HCT116 (cell line): ENCODE results near the gene HNRNPK. TPM values are rescaled to one million over a fixed set of nuclear protein-coding genes. Genes with fewer than 3 reads are reported as not detected.

Experiments used
- ATAC-seq: fragments of 200-7000 bp; cut with Tn5 transposase; 2 replicates; pipeline ENCODE4 v1.9.1; 2020; ENCODE audit warnings: mild to moderate bottlenecking, moderate library complexity
- BruUV-seq: library from RNA; stranded (reverse); fragments of 400-500 nt; replicated peaks from 2 replicates; lab custom pipeline; 2021; lab: Mats Ljungman, UMichigan
- CTCF ChIA-PET: fragments of 300-600 bp; sonication (Branson Sonifier 250); formaldehyde crosslinking; loops from one replicate; lab custom pipeline; 2021; ENCODE audit warnings: antibody characterized with exemption; lab: Charles Lee
- POLR2A ChIA-PET: fragments of 300-600, 350-600 bp; sonication (Branson Sonifier 250); formaldehyde crosslinking; loops from one replicate; lab custom pipeline; 2021; ENCODE audit warnings: antibody characterized with exemption; lab: Charles Lee
- RAD21 ChIA-PET, 2 experiments: fragments of 300-600 bp; sonication (Branson Sonifier 250); formaldehyde crosslinking; loops; one replicate each; lab custom pipeline; 2023; ENCODE audit warnings: low total read pairs in 2 of 2; ENCODE audit not compliant: uncharacterized antibody in 2 of 2, unreplicated experiment in 2 of 2, low non-redundant PET in 1 of 2; lab: Charles Lee
- DNase-seq: peaks from one replicate; pipeline ENCODE4 v3.0.0-alpha.2; 2010; ENCODE audit warnings: low read depth, low spot score
- H2AFZ ChIP-seq: fragments of 200-600 bp; shearing (Covaris generic), sonication (generic); 2 replicates; pipeline ENCODE4 v1.6.1; 2017; ENCODE audit warnings: low read depth, mixed run types, mixed read lengths, antibody characterized with exemption, low read length; ENCODE audit not compliant: poor library complexity, severe bottlenecking
- H3K27ac ChIP-seq: 2 replicates; pipeline ENCODE4 v1.5.1; 2012; ENCODE audit warnings: low read depth, low read length
- H3K27me3 ChIP-seq: fragments of 200-600 bp; sonication (generic); 2 replicates; pipeline ENCODE4 v1.6.1; 2016; ENCODE audit warnings: mixed run types, low read length, mixed read lengths; ENCODE audit not compliant: insufficient read depth
- H3K36me3 ChIP-seq, 2 experiments: fragments of 200-500 bp in 1 of 2; fragments of 200-600 bp in 1 of 2; sonication (Bioruptor generic) in 1 of 2; sonication (generic) in 1 of 2; 2 replicates each; pipeline versions ENCODE4 v1.5.1 to v1.6.1; 2014 to 2016; ENCODE audit warnings: low read length in 2 of 2, inconsistent platforms in 1 of 2, mixed read lengths in 1 of 2, mixed run types in 1 of 2; ENCODE audit not compliant: insufficient read depth in 2 of 2, control insufficient read depth in 1 of 2
- H3K4me1 ChIP-seq, 2 experiments: fragments of 200-600 bp in 1 of 2; sonication (generic) in 1 of 2; 2 replicates each; pipeline versions ENCODE4 v1.5.1 to v1.6.1; 2012 to 2017; ENCODE audit warnings: low read length in 2 of 2, inconsistent platforms in 1 of 2, mild to moderate bottlenecking in 1 of 2, mixed read lengths in 1 of 2, mixed run types in 1 of 2, moderate library complexity in 1 of 2; ENCODE audit not compliant: insufficient read depth in 2 of 2, control insufficient read depth in 1 of 2
- H3K4me2 ChIP-seq: fragments of 200-600 bp; sonication (generic); 2 replicates; pipeline ENCODE4 v1.6.1; 2017; ENCODE audit warnings: mixed run types, low read length, mixed read lengths
- H3K4me3 ChIP-seq, 2 experiments: fragments of 200-600 bp in 1 of 2; sonication (generic) in 1 of 2; replicated peaks in 1 of 2; 2 replicates each; pipeline ENCODE4 v1.5.1; 2011 to 2016; ENCODE audit warnings: low read length in 2 of 2, control low read depth in 1 of 2, low read depth in 1 of 2, mild to moderate bottlenecking in 1 of 2, mixed read lengths in 1 of 2, mixed run types in 1 of 2
- H3K79me2 ChIP-seq: fragments of 200-600 bp; sonication (generic); 2 replicates; pipeline ENCODE4 v1.6.1; 2017; ENCODE audit warnings: mild to moderate bottlenecking, mixed run types, low read length, moderate library complexity, mixed read lengths; ENCODE audit not compliant: insufficient read depth
- H3K9ac ChIP-seq: fragments of 200-600 bp; sonication (generic); 2 replicates; pipeline ENCODE4 v1.6.1; 2016; ENCODE audit warnings: low read length, mixed read lengths
- H3K9me2 ChIP-seq: fragments of 200-600 bp; sonication (generic), shearing (Covaris generic); 2 replicates; pipeline ENCODE4 v1.6.1; 2017; ENCODE audit warnings: mixed run types, mild to moderate bottlenecking, moderate library complexity; ENCODE audit not compliant: insufficient read depth
- H3K9me3 ChIP-seq, 2 experiments: fragments of 200-500 bp in 1 of 2; fragments of 200-600 bp in 1 of 2; sonication (Bioruptor generic) in 1 of 2; sonication (generic) in 1 of 2; 2 replicates each; pipeline ENCODE4 v1.6.1; 2014 to 2017; ENCODE audit warnings: low read length in 2 of 2, mixed read lengths in 2 of 2, inconsistent platforms in 1 of 2, low read depth in 1 of 2, mild to moderate bottlenecking in 1 of 2, mixed run types in 1 of 2, moderate library complexity in 1 of 2; ENCODE audit not compliant: control insufficient read depth in 1 of 2, insufficient read depth in 1 of 2
- H4K20me1 ChIP-seq: fragments of 200-600 bp; sonication (generic), shearing (Covaris generic); 2 replicates; pipeline ENCODE4 v1.6.1; 2017; ENCODE audit warnings: mixed run types, mild to moderate bottlenecking, moderate library complexity; ENCODE audit not compliant: insufficient read depth
- CBX3 ChIP-seq: IDR thresholded peaks from 2 replicates; pipeline ENCODE4 v1.6.1; 2012; ENCODE audit warnings: low read depth
- CEBPB ChIP-seq: IDR thresholded peaks from 2 replicates; pipeline ENCODE4 v1.6.1; 2012; ENCODE audit warnings: low read depth
- ELF1 ChIP-seq: IDR thresholded peaks from 2 replicates; pipeline ENCODE4 v1.6.1; 2012; ENCODE audit warnings: low read depth, borderline replicate concordance
- EZH2 ChIP-seq: fragments of 200-600 bp; sonication (generic); IDR thresholded peaks from 2 replicates; pipeline ENCODE4 v1.6.1; 2017; ENCODE audit warnings: antibody characterized with exemption, mixed run types
- EZH2phosphoT487 ChIP-seq: fragments of 200-600 bp; IDR thresholded peaks from 2 replicates; pipeline ENCODE4 v1.6.1; 2018; ENCODE audit warnings: antibody characterized with exemption, borderline replicate concordance
- POLR2A ChIP-seq: IDR thresholded peaks from 2 replicates; pipeline ENCODE4 v1.7.0; 2011; ENCODE audit warnings: borderline replicate concordance; ENCODE audit not compliant: insufficient read depth, insufficient read length; ENCODE audit errors: extremely low read depth
- POLR2AphosphoS5 ChIP-seq: IDR thresholded peaks from 2 replicates; pipeline ENCODE4 v1.6.1; 2011; ENCODE audit warnings: mild to moderate bottlenecking, low read depth, low read length, moderate library complexity
- SIN3A ChIP-seq: IDR thresholded peaks from 2 replicates; pipeline ENCODE4 v1.6.1; 2012; ENCODE audit warnings: low read depth
- SP1 ChIP-seq: IDR thresholded peaks from 2 replicates; pipeline ENCODE4 v1.6.1; 2012; ENCODE audit warnings: low read depth
- SRF ChIP-seq: IDR thresholded peaks from 2 replicates; pipeline ENCODE4 v1.6.1; 2012; ENCODE audit warnings: low read depth
- TCF7L2 ChIP-seq: IDR thresholded peaks from 2 replicates; pipeline ENCODE4 v1.7.0; 2011; ENCODE audit warnings: borderline replicate concordance, inconsistent platforms; ENCODE audit not compliant: insufficient read depth, insufficient read length; ENCODE audit errors: extremely low read depth
- YY1 ChIP-seq: IDR thresholded peaks from 2 replicates; pipeline ENCODE4 v1.6.1; 2011; ENCODE audit warnings: low read length, low read depth, moderate library complexity, mild to moderate bottlenecking; ENCODE audit not compliant: insufficient replicate concordance; ENCODE audit errors: extremely low read depth
- ZFX ChIP-seq: fragments of 450-650 bp; IDR thresholded peaks from 2 replicates; pipeline ENCODE4 v1.6.1; 2017
- intact Hi-C: fragments of 100-400 bp; cut with micrococcal nuclease; formaldehyde crosslinking; loops from 2 replicates; pipeline ENCODE4 v1.10.0; 2022
- total RNA-seq: library from RNA; stranded (reverse); gene quantifications from one replicate; pipeline ENCODE4 v1.2.1, GENCODE V29; 2021; ENCODE audit not compliant: unreplicated experiment
- TF ChIP-seq, protein P1 (sequence below): IDR thresholded peaks from 2 replicates; pipeline ENCODE4 v1.6.1; 2012
- TF ChIP-seq, protein P2 (sequence below): IDR thresholded peaks from 2 replicates; pipeline ENCODE4 v1.6.1; 2012
- TF ChIP-seq, protein P3 (sequence below), 3 experiments: fragments of 200-600 bp in 1 of 3; sonication (generic) in 1 of 3; IDR thresholded peaks in 2 of 3; conservative IDR thresholded peaks in 1 of 3; 2 replicates each; pipeline ENCODE4 v1.5.1; 2012 to 2017; ENCODE audit warnings: low read depth in 2 of 3, low read length in 2 of 3, antibody characterized with exemption in 1 of 3, borderline replicate concordance in 1 of 3, control low read depth in 1 of 3, mild to moderate bottlenecking in 1 of 3, mixed read lengths in 1 of 3, mixed run types in 1 of 3, moderate library complexity in 1 of 3; ENCODE audit not compliant: insufficient read depth in 1 of 3
- TF ChIP-seq, protein P4 (sequence below): IDR thresholded peaks from 2 replicates; pipeline ENCODE4 v1.6.1; 2012; ENCODE audit warnings: low read depth

HNRNPK gene
- total RNA-seq, 1 experiment from 2014 or later = 624 TPM

DNA sequence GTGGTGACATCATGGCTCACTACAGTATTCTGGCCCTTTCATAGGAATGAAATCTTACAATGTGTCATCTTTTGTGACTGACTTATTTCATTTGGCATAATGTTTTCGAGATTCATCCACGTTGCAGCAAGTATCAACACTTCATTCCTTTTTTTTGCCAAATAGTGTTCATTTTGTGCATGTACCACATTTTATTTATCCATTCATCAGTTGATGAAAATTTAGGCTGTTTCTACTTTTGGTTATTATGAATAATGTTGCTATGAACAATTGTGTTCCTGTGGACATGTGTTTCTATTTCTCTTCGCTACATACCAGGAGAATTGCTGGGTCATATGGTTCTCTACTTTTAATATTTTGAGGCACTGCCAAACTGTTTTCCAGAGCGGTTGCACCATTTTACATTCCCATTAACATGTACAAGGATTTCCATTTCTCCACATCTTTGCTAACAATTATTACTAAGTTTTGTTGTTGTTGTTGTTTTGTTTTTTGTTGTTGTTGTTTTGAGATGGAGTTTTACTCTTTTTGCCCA lies 44.1 kb upstream of the HNRNPK start:
- no peak overlapping the region for H3K4me3 ChIP-seq
- ChIA-PET CTCF (no interaction called here), RAD21 (no interaction called here), POLR2A (no interaction called here)
- H3K9me3 ChIP-seq = no peaks in the 10 kb centered on the region
- H2AFZ ChIP-seq = no peak overlapping the region
- H4K20me1 ChIP-seq = no peaks in the 10 kb centered on the region
- H3K4me2 ChIP-seq = no peak overlapping the region
- no peak overlapping the region for H3K27ac ChIP-seq
- no peaks in the 10 kb centered on the region for H3K9me2 ChIP-seq
- BruUV-seq = no TSS peak
- ATAC-seq (no peak), DNase-seq (no peak)
- H3K27me3 ChIP-seq = no peaks in the 10 kb centered on the region
- intact Hi-C loops = no loop called here
- H3K79me2 ChIP-seq = no peaks in the 10 kb centered on the region
- TF ChIP-seq EZH2 = no peak
- H3K36me3 ChIP-seq = no peaks in the 10 kb centered on the region
- H3K4me1 ChIP-seq = no peaks in the 10 kb centered on the region
- H3K9ac ChIP-seq = no peak overlapping the region

DNA sequence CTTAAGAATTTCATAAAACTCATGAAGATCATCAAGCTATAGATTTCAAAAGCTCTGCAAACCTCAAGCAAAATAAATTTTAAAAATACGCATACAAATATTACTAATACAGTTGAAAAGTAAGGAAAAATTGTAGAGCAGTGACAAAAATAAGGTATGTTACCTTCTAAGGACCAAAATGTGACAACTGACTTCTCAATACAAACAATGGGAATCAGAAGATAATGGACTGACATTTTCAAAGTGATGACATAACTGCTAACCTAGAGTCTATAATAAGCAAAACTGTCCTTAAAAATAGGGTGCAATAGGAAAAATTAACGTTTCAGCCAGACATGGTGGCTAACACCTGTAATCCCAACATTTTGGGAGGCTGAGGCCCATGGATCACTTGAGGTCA lies 27.6 kb upstream of the HNRNPK start:
- H3K27ac ChIP-seq = no peak overlapping the region
- H3K79me2 ChIP-seq = no peaks in the 10 kb centered on the region
- POLR2A ChIA-PET = no interaction called here
- DNase-seq = no peak
- H3K27me3 ChIP-seq = no peaks in the 10 kb centered on the region
- intact Hi-C loops = no loop called here
- no peak overlapping the region for H2AFZ ChIP-seq
- H3K4me3 ChIP-seq = no peak overlapping the region
- H3K4me1 ChIP-seq = no peaks in the 10 kb centered on the region
- RAD21 ChIA-PET = no interaction called here
- no peak overlapping the region for H3K4me2 ChIP-seq
- ATAC-seq = no peak
- no TSS peak for BruUV-seq
- no peaks in the 10 kb centered on the region for H3K9me2 ChIP-seq
- H3K9ac ChIP-seq = no peak overlapping the region
- H3K36me3 ChIP-seq = no peaks in the 10 kb centered on the region
- no peaks in the 10 kb centered on the region for H4K20me1 ChIP-seq
- H3K9me3 ChIP-seq = no peaks in the 10 kb centered on the region
- CTCF ChIA-PET = no interaction called here
- TF ChIP-seq, protein P1, sequence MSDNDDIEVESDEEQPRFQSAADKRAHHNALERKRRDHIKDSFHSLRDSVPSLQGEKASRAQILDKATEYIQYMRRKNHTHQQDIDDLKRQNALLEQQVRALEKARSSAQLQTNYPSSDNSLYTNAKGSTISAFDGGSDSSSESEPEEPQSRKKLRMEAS = no peak
- TF ChIP-seq EZH2phosphoT487 (no peak), SIN3A (no peak), POLR2A (no peak), SRF (no peak), POLR2AphosphoS5 (no peak), TCF7L2 (no peak), CEBPB (no peak), ZFX (no peak), YY1 (no peak), SP1 (no peak), ELF1 (no peak), CBX3 (no peak)
- TF ChIP-seq, protein P2, sequence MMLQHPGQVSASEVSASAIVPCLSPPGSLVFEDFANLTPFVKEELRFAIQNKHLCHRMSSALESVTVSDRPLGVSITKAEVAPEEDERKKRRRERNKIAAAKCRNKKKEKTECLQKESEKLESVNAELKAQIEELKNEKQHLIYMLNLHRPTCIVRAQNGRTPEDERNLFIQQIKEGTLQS = no peak
- TF ChIP-seq, protein P3, sequence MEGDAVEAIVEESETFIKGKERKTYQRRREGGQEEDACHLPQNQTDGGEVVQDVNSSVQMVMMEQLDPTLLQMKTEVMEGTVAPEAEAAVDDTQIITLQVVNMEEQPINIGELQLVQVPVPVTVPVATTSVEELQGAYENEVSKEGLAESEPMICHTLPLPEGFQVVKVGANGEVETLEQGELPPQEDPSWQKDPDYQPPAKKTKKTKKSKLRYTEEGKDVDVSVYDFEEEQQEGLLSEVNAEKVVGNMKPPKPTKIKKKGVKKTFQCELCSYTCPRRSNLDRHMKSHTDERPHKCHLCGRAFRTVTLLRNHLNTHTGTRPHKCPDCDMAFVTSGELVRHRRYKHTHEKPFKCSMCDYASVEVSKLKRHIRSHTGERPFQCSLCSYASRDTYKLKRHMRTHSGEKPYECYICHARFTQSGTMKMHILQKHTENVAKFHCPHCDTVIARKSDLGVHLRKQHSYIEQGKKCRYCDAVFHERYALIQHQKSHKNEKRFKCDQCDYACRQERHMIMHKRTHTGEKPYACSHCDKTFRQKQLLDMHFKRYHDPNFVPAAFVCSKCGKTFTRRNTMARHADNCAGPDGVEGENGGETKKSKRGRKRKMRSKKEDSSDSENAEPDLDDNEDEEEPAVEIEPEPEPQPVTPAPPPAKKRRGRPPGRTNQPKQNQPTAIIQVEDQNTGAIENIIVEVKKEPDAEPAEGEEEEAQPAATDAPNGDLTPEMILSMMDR (IDR thresholded peaks at IDR 0.05 in 2 of 3, conservative IDR thresholded peaks at IDR 0.05 in 1 of 3; ENCODE audit: borderline replicate concordance in 1 of 3, insufficient read depth in 1 of 3, low read depth in 2 of 3, low read length in 2 of 3) = no peak
- TF ChIP-seq, protein P4, sequence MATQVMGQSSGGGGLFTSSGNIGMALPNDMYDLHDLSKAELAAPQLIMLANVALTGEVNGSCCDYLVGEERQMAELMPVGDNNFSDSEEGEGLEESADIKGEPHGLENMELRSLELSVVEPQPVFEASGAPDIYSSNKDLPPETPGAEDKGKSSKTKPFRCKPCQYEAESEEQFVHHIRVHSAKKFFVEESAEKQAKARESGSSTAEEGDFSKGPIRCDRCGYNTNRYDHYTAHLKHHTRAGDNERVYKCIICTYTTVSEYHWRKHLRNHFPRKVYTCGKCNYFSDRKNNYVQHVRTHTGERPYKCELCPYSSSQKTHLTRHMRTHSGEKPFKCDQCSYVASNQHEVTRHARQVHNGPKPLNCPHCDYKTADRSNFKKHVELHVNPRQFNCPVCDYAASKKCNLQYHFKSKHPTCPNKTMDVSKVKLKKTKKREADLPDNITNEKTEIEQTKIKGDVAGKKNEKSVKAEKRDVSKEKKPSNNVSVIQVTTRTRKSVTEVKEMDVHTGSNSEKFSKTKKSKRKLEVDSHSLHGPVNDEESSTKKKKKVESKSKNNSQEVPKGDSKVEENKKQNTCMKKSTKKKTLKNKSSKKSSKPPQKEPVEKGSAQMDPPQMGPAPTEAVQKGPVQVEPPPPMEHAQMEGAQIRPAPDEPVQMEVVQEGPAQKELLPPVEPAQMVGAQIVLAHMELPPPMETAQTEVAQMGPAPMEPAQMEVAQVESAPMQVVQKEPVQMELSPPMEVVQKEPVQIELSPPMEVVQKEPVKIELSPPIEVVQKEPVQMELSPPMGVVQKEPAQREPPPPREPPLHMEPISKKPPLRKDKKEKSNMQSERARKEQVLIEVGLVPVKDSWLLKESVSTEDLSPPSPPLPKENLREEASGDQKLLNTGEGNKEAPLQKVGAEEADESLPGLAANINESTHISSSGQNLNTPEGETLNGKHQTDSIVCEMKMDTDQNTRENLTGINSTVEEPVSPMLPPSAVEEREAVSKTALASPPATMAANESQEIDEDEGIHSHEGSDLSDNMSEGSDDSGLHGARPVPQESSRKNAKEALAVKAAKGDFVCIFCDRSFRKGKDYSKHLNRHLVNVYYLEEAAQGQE = no peak
